NT2/D1 (cell line): ENCODE data around the gene OR52E1.
"Not testable (repeated sequence)": the region's sequence is repeated elsewhere in the genome, so short reads cannot be mapped to it uniquely, and the experiment has no call there.

Source experiments
- DNase-seq: peaks from one replicate; pipeline ENCODE4 v3.0.0-alpha.2; 2011; ENCODE audit warnings: low read depth, low spot score
- H3K27me3 ChIP-seq: 2 replicates; pipeline ENCODE4 v1.6.0; 2011; ENCODE audit warnings: mild to moderate bottlenecking; ENCODE audit not compliant: insufficient read length, insufficient read depth
- H3K36me3 ChIP-seq: 2 replicates; pipeline ENCODE4 v1.6.1; 2011; ENCODE audit warnings: mild to moderate bottlenecking, low read length, mixed read lengths; ENCODE audit not compliant: insufficient read depth, insufficient read length
- H3K4me1 ChIP-seq: 2 replicates; pipeline ENCODE4 v1.5.1; 2011; ENCODE audit not compliant: insufficient read depth, insufficient read length
- H3K4me3 ChIP-seq: 2 replicates; pipeline ENCODE4 v1.5.1; 2011; ENCODE audit warnings: low read depth; ENCODE audit not compliant: insufficient read length
- H3K9ac ChIP-seq: 2 replicates; pipeline ENCODE4 v1.6.0; 2011; ENCODE audit warnings: low read depth; ENCODE audit not compliant: insufficient read length
- H3K9me3 ChIP-seq: 2 replicates; pipeline ENCODE4 v1.5.1; 2011; ENCODE audit warnings: mild to moderate bottlenecking, low read length; ENCODE audit not compliant: insufficient read depth
- SUZ12 ChIP-seq: IDR thresholded peaks from 2 replicates; pipeline ENCODE4 v1.6.1; 2011; ENCODE audit not compliant: insufficient read length, insufficient read depth; ENCODE audit errors: extremely low read depth
- YY1 ChIP-seq: IDR thresholded peaks from 2 replicates; pipeline ENCODE4 v1.6.1; 2011; ENCODE audit not compliant: insufficient read length, insufficient read depth
- ZNF274 ChIP-seq: IDR thresholded peaks from 2 replicates; pipeline ENCODE4 v1.6.1; 2011; ENCODE audit warnings: mild to moderate bottlenecking, low read depth, low read length

Gene OR52E1

GRCh38 chr11:5046226-5046625, 23.1 kb upstream of the OR52E1 start, which contains the start of gene OR52J3:
Gene OR52J3, plus strand, starts transcription at chr11:5046526. Its CDS starts 0 bp downstream, at chr11:5046526.
- no peak within 1 kb of the TSS for H3K9ac ChIP-seq
- DNase-seq: no peak
- H3K36me3 ChIP-seq: no peaks in the 10 kb centered on the region
- no peak within 1 kb of the TSS for H3K4me3 ChIP-seq
- no peaks in the 10 kb centered on the region for H3K9me3 ChIP-seq
- no peak for TF ChIP-seq YY1
- no peak for TF ChIP-seq SUZ12
- TF ChIP-seq ZNF274: no peak
- H3K4me1 ChIP-seq: no peaks in the 10 kb centered on the region
- H3K27me3 ChIP-seq: no peaks in the 10 kb centered on the region

GRCh38 chr11:5046754-5047330, 22.5 kb upstream of the OR52E1 start:
- Histone ChIP-seq H3K4me1 (no peaks in the 10 kb centered on the region), H3K27me3 (no peaks in the 10 kb centered on the region), H3K36me3 (no peaks in the 10 kb centered on the region), H3K9ac (no peak overlapping the region), H3K9me3 (no peaks in the 10 kb centered on the region), H3K4me3 (no peak overlapping the region)
- DNase-seq: no peak
- TF ChIP-seq ZNF274 (no peak), SUZ12 (no peak), YY1 (no peak)

- not testable (repeated sequence) for H3K27me3 ChIP-seq, H3K4me1 ChIP-seq, H3K36me3 ChIP-seq, DNase-seq, H3K4me3 ChIP-seq, H3K9ac ChIP-seq, H3K9me3 ChIP-seq
Measured at GRCh38 chr11:5058679-5059078, 10.7 kb upstream of the OR52E1 start.

GRCh38 chr11:5059391-5059790, 10.0 kb upstream of the OR52E1 start, which contains the start of gene OR52E2:
Gene OR52E2, minus strand, starts transcription at chr11:5059627. Its CDS starts 0 bp downstream, at chr11:5059627.
- no peak for DNase-seq
- no peak for TF ChIP-seq YY1
- no peak for TF ChIP-seq ZNF274
- no peak for TF ChIP-seq SUZ12
- Histone ChIP-seq H3K4me1 (no peaks in the 10 kb centered on the region), H3K36me3 (no peaks in the 10 kb centered on the region), H3K27me3 (no peaks in the 10 kb centered on the region), H3K4me3 (no peak within 1 kb of the TSS), H3K9ac (no peak within 1 kb of the TSS), H3K9me3 (no peaks in the 10 kb centered on the region)

GRCh38 chr11:5065027-5065426, 4.3 kb upstream of the OR52E1 start:
- Histone ChIP-seq H3K4me3 (no peak overlapping the region), H3K4me1 (no peaks in the 10 kb centered on the region)
- TF ChIP-seq YY1: no peak
- no peak for TF ChIP-seq SUZ12
- no peak for TF ChIP-seq ZNF274

GRCh38 chr11:5071799-5072198, 2.4 kb downstream of the OR52E1 start:
- H3K9ac ChIP-seq: no peak overlapping the region
- TF ChIP-seq YY1: no peak
- no peak for TF ChIP-seq SUZ12
- no peak for TF ChIP-seq ZNF274
- no peaks in the 10 kb centered on the region for H3K9me3 ChIP-seq
- no peak for DNase-seq
- H3K4me3 ChIP-seq: no peak overlapping the region
- no peaks in the 10 kb centered on the region for H3K36me3 ChIP-seq
- H3K4me1 ChIP-seq: no peaks in the 10 kb centered on the region
- no peaks in the 10 kb centered on the region for H3K27me3 ChIP-seq

More at GRCh38 chr11:5065027-5065426, 4.3 kb upstream of the OR52E1 start:
- no peaks in the 10 kb centered on the region for H3K27me3 ChIP-seq
- H3K36me3 ChIP-seq: no peaks in the 10 kb centered on the region
- DNase-seq: no peak
- no peaks in the 10 kb centered on the region for H3K9me3 ChIP-seq
- no peak overlapping the region for H3K9ac ChIP-seq

GRCh38 chr11:5081405-5081804, 12.0 kb downstream of the OR52E1 start:
- Histone ChIP-seq H3K36me3 (no peaks in the 10 kb centered on the region), H3K4me3 (no peak overlapping the region), H3K27me3 (no peaks in the 10 kb centered on the region), H3K9ac (no peak overlapping the region), H3K4me1 (no peaks in the 10 kb centered on the region), H3K9me3 (no peaks in the 10 kb centered on the region)
- DNase-seq: no peak
- TF ChIP-seq ZNF274: no peak
- no peak for TF ChIP-seq YY1
- TF ChIP-seq SUZ12: no peak
